Astrocyte (in vitro differentiated cells and primary cell): Measurements from ENCODE around the gene MEIOSIN. TPM values are rescaled to one million over a fixed set of nuclear protein-coding genes. Genes with fewer than 3 reads are reported as not detected.
A peak's percentile ranks its signal among the peaks of the same experiment; 100 is the strongest.

Experiments
- DNase-seq: peaks from one replicate; pipeline ENCODE4 v3.0.0-alpha.2; 2010; ENCODE audit warnings: low read depth
- FAIRE-seq: peaks from 2 replicates; lab custom pipeline; 2011; peaks lifted over from hg19 to GRCh38; lab: Jason Lieb, UNC
- H2AFZ ChIP-seq: 2 replicates; pipeline ENCODE4 v1.6.0; 2012; ENCODE audit warnings: low read depth, low read length, inconsistent platforms
- H3K27ac ChIP-seq: 2 replicates; pipeline ENCODE4 v1.5.1; 2011; ENCODE audit warnings: low read depth, low read length, inconsistent platforms
- H3K27me3 ChIP-seq: 2 replicates; pipeline ENCODE4 v1.6.0; 2011; ENCODE audit warnings: low read length, inconsistent platforms; ENCODE audit not compliant: insufficient read depth
- H3K36me3 ChIP-seq: 2 replicates; pipeline ENCODE4 v1.5.1; 2011; ENCODE audit warnings: low read length, inconsistent platforms; ENCODE audit not compliant: insufficient read depth
- H3K4me1 ChIP-seq: 2 replicates; pipeline ENCODE4 v1.5.1; 2011; ENCODE audit warnings: low read length, inconsistent platforms; ENCODE audit not compliant: insufficient read depth
- H3K4me2 ChIP-seq: 2 replicates; pipeline ENCODE4 v1.6.0; 2012; ENCODE audit warnings: low read length, inconsistent platforms
- H3K4me3 ChIP-seq: 2 replicates; pipeline ENCODE4 v1.5.1; 2011; ENCODE audit warnings: low read depth, mild to moderate bottlenecking, low read length, inconsistent platforms; ENCODE audit not compliant: insufficient read depth
- H3K79me2 ChIP-seq: 2 replicates; pipeline ENCODE4 v1.6.0; 2012; ENCODE audit warnings: mild to moderate bottlenecking, low read length, inconsistent platforms; ENCODE audit not compliant: insufficient read depth
- H3K9ac ChIP-seq: 2 replicates; pipeline ENCODE4 v1.6.0; 2012; ENCODE audit warnings: mild to moderate bottlenecking, low read length, inconsistent platforms
- H3K9me3 ChIP-seq: 2 replicates; pipeline ENCODE4 v1.5.1; 2012; ENCODE audit warnings: low read depth, mild to moderate bottlenecking, low read length, inconsistent platforms; ENCODE audit not compliant: insufficient read depth
- H4K20me1 ChIP-seq: 2 replicates; pipeline ENCODE4 v1.6.0; 2012; ENCODE audit warnings: low read length, inconsistent platforms; ENCODE audit not compliant: insufficient read depth
- H3K27ac Mint-ChIP-seq: one replicate; pipeline ENCODE4 v1.8.0; 2021; ENCODE audit warnings: mild to moderate bottlenecking, mixed read lengths; ENCODE audit not compliant: unreplicated experiment
- H3K27me3 Mint-ChIP-seq: one replicate; pipeline ENCODE4 v1.8.0; 2021; ENCODE audit warnings: low read depth, mixed read lengths; ENCODE audit not compliant: unreplicated experiment
- H3K36me3 Mint-ChIP-seq: one replicate; pipeline ENCODE4 v1.8.0; 2021; ENCODE audit warnings: low read depth, mixed read lengths; ENCODE audit not compliant: unreplicated experiment
- H3K4me1 Mint-ChIP-seq: one replicate; pipeline ENCODE4 v1.8.0; 2021; ENCODE audit warnings: low read depth, mixed read lengths; ENCODE audit not compliant: unreplicated experiment
- H3K4me3 Mint-ChIP-seq: one replicate; pipeline ENCODE4 v1.8.0; 2021; ENCODE audit warnings: mild to moderate bottlenecking, moderate library complexity, mixed read lengths; ENCODE audit not compliant: unreplicated experiment
- H3K9me3 Mint-ChIP-seq: one replicate; pipeline ENCODE4 v1.8.0; 2021; ENCODE audit warnings: mild to moderate bottlenecking, mixed read lengths; ENCODE audit not compliant: unreplicated experiment
- EZH2 ChIP-seq: IDR thresholded peaks from 2 replicates; pipeline ENCODE4 v1.6.1; 2012; ENCODE audit warnings: mild to moderate bottlenecking, low read length, inconsistent platforms; ENCODE audit not compliant: insufficient read depth
- total RNA-seq: library from RNA; stranded (reverse); gene quantifications from 2 replicates; pipeline ENCODE4 v1.2.1, GENCODE V29; 2021
- TF ChIP-seq, protein P1 (sequence below): IDR thresholded peaks from 2 replicates; pipeline ENCODE4 v1.5.1; 2011; ENCODE audit warnings: low read depth, mild to moderate bottlenecking, inconsistent platforms, low read length, moderate library complexity; ENCODE audit not compliant: insufficient read depth

The MEIOSIN gene
- total RNA-seq, 1 donor from 2014 or later = not detected

- H3K4me2 ChIP-seq = peak within 1 kb of the TSS; percentile 100
- Mint-ChIP-seq H3K9me3 (no peaks in the 10 kb centered on the region), H3K27me3 (no peaks in the 10 kb centered on the region), H3K27ac (peak within 1 kb of the TSS; percentile 94), H3K4me1 (peaks cover 17% of the 10 kb centered on the region), H3K4me3 (peak within 1 kb of the TSS; percentile 88), H3K36me3 (peaks cover 3% of the 10 kb centered on the region)
- DNase-seq = peak; percentile 88
- peak within 1 kb of the TSS; percentile 76 for H2AFZ ChIP-seq
- H3K79me2 ChIP-seq = peaks cover 12% of the 10 kb centered on the region
- peak within 1 kb of the TSS; percentile 85 for H3K4me3 ChIP-seq
- peak within 1 kb of the TSS; percentile 95 for H3K27ac ChIP-seq
- peaks cover 28% of the 10 kb centered on the region for H4K20me1 ChIP-seq
- peak within 1 kb of the TSS; percentile 96 for H3K9ac ChIP-seq
- H3K36me3 ChIP-seq = peaks cover 6% of the 10 kb centered on the region
- H3K9me3 ChIP-seq = no peaks in the 10 kb centered on the region
- H3K4me1 ChIP-seq = peaks cover 34% of the 10 kb centered on the region
- FAIRE-seq = no peak
- TF ChIP-seq, protein P1, sequence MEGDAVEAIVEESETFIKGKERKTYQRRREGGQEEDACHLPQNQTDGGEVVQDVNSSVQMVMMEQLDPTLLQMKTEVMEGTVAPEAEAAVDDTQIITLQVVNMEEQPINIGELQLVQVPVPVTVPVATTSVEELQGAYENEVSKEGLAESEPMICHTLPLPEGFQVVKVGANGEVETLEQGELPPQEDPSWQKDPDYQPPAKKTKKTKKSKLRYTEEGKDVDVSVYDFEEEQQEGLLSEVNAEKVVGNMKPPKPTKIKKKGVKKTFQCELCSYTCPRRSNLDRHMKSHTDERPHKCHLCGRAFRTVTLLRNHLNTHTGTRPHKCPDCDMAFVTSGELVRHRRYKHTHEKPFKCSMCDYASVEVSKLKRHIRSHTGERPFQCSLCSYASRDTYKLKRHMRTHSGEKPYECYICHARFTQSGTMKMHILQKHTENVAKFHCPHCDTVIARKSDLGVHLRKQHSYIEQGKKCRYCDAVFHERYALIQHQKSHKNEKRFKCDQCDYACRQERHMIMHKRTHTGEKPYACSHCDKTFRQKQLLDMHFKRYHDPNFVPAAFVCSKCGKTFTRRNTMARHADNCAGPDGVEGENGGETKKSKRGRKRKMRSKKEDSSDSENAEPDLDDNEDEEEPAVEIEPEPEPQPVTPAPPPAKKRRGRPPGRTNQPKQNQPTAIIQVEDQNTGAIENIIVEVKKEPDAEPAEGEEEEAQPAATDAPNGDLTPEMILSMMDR = no peak
- no peak for TF ChIP-seq EZH2
- no peaks in the 10 kb centered on the region for H3K27me3 ChIP-seq
These were observed 35.9 kb downstream of the MEIOSIN start, which contains the start of gene SIX5 for GRCh38 chr19:45768984-45769782. TSS of gene SIX5 (minus strand) at chr19:45769252. CDS start at chr19:45768844, 408 bp downstream.

- H4K20me1 ChIP-seq = peaks cover 28% of the 10 kb centered on the region
- peak overlapping the region; percentile 52 for H3K4me3 ChIP-seq
- Mint-ChIP-seq H3K27me3 (no peaks in the 10 kb centered on the region), H3K27ac (peak overlapping the region; percentile 94), H3K4me3 (peak overlapping the region; percentile 87), H3K4me1 (peaks cover 14% of the 10 kb centered on the region), H3K36me3 (peaks cover 6% of the 10 kb centered on the region), H3K9me3 (no peaks in the 10 kb centered on the region)
- FAIRE-seq (no peak), DNase-seq (no peak)
- H3K27me3 ChIP-seq = no peaks in the 10 kb centered on the region
- H3K27ac ChIP-seq = peak overlapping the region; percentile 54
- no peak overlapping the region for H2AFZ ChIP-seq
- TF ChIP-seq, protein P1 = no peak
- no peak for TF ChIP-seq EZH2
- peaks cover 9% of the 10 kb centered on the region for H3K36me3 ChIP-seq
- H3K4me1 ChIP-seq = peaks cover 29% of the 10 kb centered on the region
- no peaks in the 10 kb centered on the region for H3K9me3 ChIP-seq
- H3K79me2 ChIP-seq = peaks cover 12% of the 10 kb centered on the region
- peak overlapping the region; percentile 74 for H3K9ac ChIP-seq
- H3K4me2 ChIP-seq = peak overlapping the region; percentile 100
These were observed 36.6 kb downstream of the MEIOSIN start for GRCh38 chr19:45769821-45770191.
